A673 (cell line): Measurements from ENCODE around the gene SACM1L. TPM values are rescaled to one million over a fixed set of nuclear protein-coding genes. Genes with fewer than 3 reads are reported as not detected.

Experiments used
- BruUV-seq: library from RNA; stranded (reverse); fragments of 400-500 nt; replicated peaks from 2 replicates; lab custom pipeline; 2021; lab: Mats Ljungman, UMichigan
- CTCF ChIA-PET: fragments of 300-600 bp; sonication (Branson Sonifier 250); formaldehyde crosslinking; loops from one replicate; lab custom pipeline; 2022; ENCODE audit warnings: antibody characterized with exemption; lab: Charles Lee
- POLR2A ChIA-PET: fragments of 300-600 bp; sonication (Branson Sonifier 250); formaldehyde crosslinking; loops from one replicate; lab custom pipeline; 2022; ENCODE audit warnings: antibody characterized with exemption; ENCODE audit not compliant: low non-redundant PET; lab: Charles Lee
- DNase-seq: peaks from one replicate; pipeline ENCODE4 v3.0.0-alpha.2; 2015; ENCODE audit warnings: low spot score
- H3K27ac ChIP-seq: fragments of 200-600 bp; sonication (generic); 2 replicates; pipeline ENCODE4 v1.5.1; 2016; ENCODE audit warnings: mixed run types, low read depth, mild to moderate bottlenecking, mixed read lengths, antibody characterized with exemption, low read length; ENCODE audit not compliant: poor library complexity, severe bottlenecking
- H3K27me3 ChIP-seq: fragments of 200-600 bp; sonication (generic); replicated peaks from 2 replicates; pipeline ENCODE4 v1.6.1; 2017; ENCODE audit warnings: mixed run types, low read depth, mild to moderate bottlenecking, mixed read lengths, antibody characterized with exemption, low read length; ENCODE audit not compliant: insufficient read depth, poor library complexity
- H3K36me3 ChIP-seq: fragments of 200-600 bp; sonication (generic); 2 replicates; pipeline ENCODE4 v1.6.1; 2016; ENCODE audit warnings: mixed run types, mild to moderate bottlenecking, mixed read lengths, antibody characterized with exemption, low read length; ENCODE audit not compliant: insufficient read depth, poor library complexity, severe bottlenecking
- H3K4me1 ChIP-seq: fragments of 200-600 bp; sonication (generic); 2 replicates; pipeline ENCODE4 v1.6.1; 2017; ENCODE audit warnings: mixed run types, mild to moderate bottlenecking, mixed read lengths, antibody characterized with exemption, low read length; ENCODE audit not compliant: insufficient read depth, poor library complexity, severe bottlenecking
- H3K4me3 ChIP-seq: fragments of 200-600 bp; sonication (generic); 2 replicates; pipeline ENCODE4 v1.5.1; 2016; ENCODE audit warnings: low read depth, mixed run types, mild to moderate bottlenecking, mixed read lengths, low read length; ENCODE audit not compliant: poor library complexity, severe bottlenecking
- H3K9me3 ChIP-seq: fragments of 200-600 bp; sonication (generic); 2 replicates; pipeline ENCODE4 v1.6.1; 2016; ENCODE audit warnings: mixed run types, low read depth, mild to moderate bottlenecking, mixed read lengths, antibody characterized with exemption, low read length; ENCODE audit not compliant: poor library complexity, severe bottlenecking
- CTCF ChIP-seq: fragments of 300-800, 200-600 bp; sonication (generic); conservative IDR thresholded peaks from 2 replicates; pipeline ENCODE4 v1.5.1; 2017; ENCODE audit warnings: low read depth, mild to moderate bottlenecking, antibody characterized with exemption, low read length, moderate library complexity, mixed read lengths
- EZH2 ChIP-seq: fragments of 200-600 bp; sonication (generic); IDR thresholded peaks from 2 replicates; pipeline ENCODE4 v1.6.1; 2017; ENCODE audit warnings: borderline replicate concordance, low read depth, mild to moderate bottlenecking, mixed read lengths, antibody characterized with exemption, low read length; ENCODE audit not compliant: poor library complexity, severe bottlenecking
- intact Hi-C: fragments of 100-400 bp; cut with micrococcal nuclease; formaldehyde crosslinking; loops from one replicate; pipeline ENCODE4 v1.10.0; 2022; ENCODE audit not compliant: unreplicated experiment
- total RNA-seq: library from RNA; stranded (reverse); gene quantifications from 2 replicates; pipeline ENCODE4 v1.2.3, GENCODE V29; 2021

The SACM1L gene
- total RNA-seq, 1 experiment from 2014 or later, result 32.8 TPM

GRCh38 chr3:45765958-45766357 lies 76.8 kb downstream of the SACM1L start:
- ChIA-PET POLR2A (no interaction called here), CTCF (no interaction called here)
- intact Hi-C loops, result no loop called here
- H3K36me3 ChIP-seq, result no peaks in the 10 kb centered on the region
- H3K9me3 ChIP-seq, result no peaks in the 10 kb centered on the region
- no peaks in the 10 kb centered on the region for H3K4me1 ChIP-seq
- H3K27me3 ChIP-seq, result no peaks in the 10 kb centered on the region
- H3K27ac ChIP-seq, result no peak overlapping the region
- no TSS peak for BruUV-seq
- DNase-seq, result no peak
- no peak for TF ChIP-seq CTCF
- TF ChIP-seq EZH2, result no peak
- H3K4me3 ChIP-seq, result no peak overlapping the region

- H3K4me1 ChIP-seq, result no peaks in the 10 kb centered on the region
- H3K27ac ChIP-seq, result no peak overlapping the region
- H3K36me3 ChIP-seq, result no peaks in the 10 kb centered on the region
- no TSS peak for BruUV-seq
- no peak overlapping the region for H3K4me3 ChIP-seq
- intact Hi-C loops, result no loop called here
- ChIA-PET POLR2A (no interaction called here), CTCF (interaction anchor here (0.5 kb wide), 1 partner anchor 264 kb away, joined by 3 read pairs; no protein-coding TSS in a partner anchor)
- no peak for TF ChIP-seq CTCF
- TF ChIP-seq EZH2, result no peak
- DNase-seq, result no peak
- no peaks in the 10 kb centered on the region for H3K9me3 ChIP-seq
- H3K27me3 ChIP-seq, result no peaks in the 10 kb centered on the region
Observed at GRCh38 chr3:45771166-45771775, 82.1 kb downstream of the SACM1L start.

- ChIA-PET POLR2A (no interaction called here), CTCF (no interaction called here)
- DNase-seq, result no peak
- Histone ChIP-seq H3K4me1 (no peaks in the 10 kb centered on the region), H3K9me3 (no peaks in the 10 kb centered on the region), H3K4me3 (no peak overlapping the region), H3K27ac (no peak overlapping the region), H3K27me3 (no peaks in the 10 kb centered on the region), H3K36me3 (no peaks in the 10 kb centered on the region)
- TF ChIP-seq CTCF (no peak), EZH2 (no peak)
- no TSS peak for BruUV-seq
- intact Hi-C loops, result no loop called here
Observed at GRCh38 chr3:45771831-45772230, 82.6 kb downstream of the SACM1L start.
